IMR-90 (cell line): Measurements from ENCODE around the gene FANCD2. TPM values are rescaled to one million over a fixed set of nuclear protein-coding genes. Genes with fewer than 3 reads are reported as not detected.
"Not testable (repeated sequence)": the region's sequence is repeated elsewhere in the genome, so short reads cannot be mapped to it uniquely, and the experiment has no call there.

ENCODE experiments used
- ATAC-seq: fragments of 200-7000 bp; cut with Tn5 transposase; 2 replicates; pipeline ENCODE4 v1.9.1; 2020; ENCODE audit warnings: low read depth, mild to moderate bottlenecking, moderate library complexity
- BruUV-seq: library from RNA; stranded (reverse); fragments of 400-500 nt; replicated peaks from 2 replicates; lab custom pipeline; 2021; lab: Mats Ljungman, UMichigan
- CTCF ChIA-PET: fragments of 300-600 bp; formaldehyde crosslinking; extraction: SDS; loops from one replicate; lab custom pipeline; 2021; ENCODE audit warnings: antibody characterized with exemption; lab: Yijun Ruan, JAX
- POLR2A ChIA-PET: fragments of 300-600 bp; sonication (Branson Sonifier 250); formaldehyde crosslinking; loops from one replicate; lab custom pipeline; 2022; ENCODE audit warnings: antibody characterized with exemption; ENCODE audit not compliant: unreplicated experiment; lab: Charles Lee
- DNase-seq: peaks from one replicate; pipeline ENCODE4 v3.0.0; 2013
- H2AFZ ChIP-seq: replicated peaks from 2 replicates; pipeline ENCODE3; 2013; ENCODE audit warnings: low read length, mild to moderate bottlenecking; ENCODE audit not compliant: poor library complexity
- H2AK5ac ChIP-seq: 2 replicates; pipeline ENCODE4 v1.6.1; 2013; ENCODE audit warnings: low read depth, low read length, inconsistent platforms
- H2AK9ac ChIP-seq: replicated peaks from 2 replicates; pipeline ENCODE3; 2013; ENCODE audit warnings: mild to moderate bottlenecking, low read depth, low read length, moderate library complexity; ENCODE audit not compliant: poor library complexity
- H2BK120ac ChIP-seq: 2 replicates; pipeline ENCODE4 v1.6.1; 2013; ENCODE audit warnings: low read depth, low read length, inconsistent platforms
- H2BK15ac ChIP-seq: 3 replicates; pipeline ENCODE4 v1.6.1; 2013; ENCODE audit warnings: low read depth, low read length, inconsistent platforms
- H2BK20ac ChIP-seq: 2 replicates; pipeline ENCODE4 v1.6.1; 2013; ENCODE audit warnings: low read depth, mild to moderate bottlenecking, inconsistent platforms, low read length, moderate library complexity
- H2BK5ac ChIP-seq: 2 replicates; pipeline ENCODE4 v1.6.1; 2013; ENCODE audit warnings: mild to moderate bottlenecking, low read depth, low read length, inconsistent platforms; ENCODE audit not compliant: poor library complexity, severe bottlenecking
- H3K14ac ChIP-seq: replicated peaks from 2 replicates; pipeline ENCODE4 v1.6.1; 2013; ENCODE audit warnings: low read depth, low read length, inconsistent platforms
- H3K18ac ChIP-seq: 2 replicates; pipeline ENCODE4 v1.6.1; 2013; ENCODE audit warnings: low read depth, low read length, control low read depth
- H3K23ac ChIP-seq: 2 replicates; pipeline ENCODE4 v1.6.1; 2013; ENCODE audit warnings: low read depth, low read length, inconsistent platforms
- H3K27ac ChIP-seq: 2 replicates; pipeline ENCODE4 v1.5.1; 2013; ENCODE audit warnings: mild to moderate bottlenecking, control low read depth, low read length; ENCODE audit not compliant: insufficient read depth
- H3K27me3 ChIP-seq: 2 replicates; pipeline ENCODE4 v1.6.1; 2013; ENCODE audit warnings: low read length; ENCODE audit not compliant: control insufficient read depth, insufficient read depth
- H3K36me3 ChIP-seq: 2 replicates; pipeline ENCODE4 v1.6.1; 2013; ENCODE audit warnings: low read length, mixed read lengths; ENCODE audit not compliant: control insufficient read depth, insufficient read depth
- H3K4ac ChIP-seq: 2 replicates; pipeline ENCODE4 v1.6.1; 2013; ENCODE audit warnings: low read depth, low read length, inconsistent platforms
- H3K4me1 ChIP-seq: 2 replicates; pipeline ENCODE4 v1.6.1; 2013; ENCODE audit warnings: low read length, mixed read lengths; ENCODE audit not compliant: control insufficient read depth, insufficient read depth
- H3K4me2 ChIP-seq: 2 replicates; pipeline ENCODE4 v1.6.1; 2013; ENCODE audit warnings: low read depth, mild to moderate bottlenecking, control low read depth, low read length, moderate library complexity
- H3K4me3 ChIP-seq: 2 replicates; pipeline ENCODE4 v1.5.1; 2013; ENCODE audit warnings: low read depth, mild to moderate bottlenecking, control low read depth, low read length, moderate library complexity; ENCODE audit not compliant: insufficient read depth
- H3K56ac ChIP-seq: 2 replicates; pipeline ENCODE4 v1.6.1; 2013; ENCODE audit warnings: low read length, inconsistent platforms; ENCODE audit not compliant: insufficient read depth; ENCODE audit errors: extremely low read depth
- H3K79me1 ChIP-seq, 2 experiments: 2 replicates each; pipeline ENCODE4 v1.6.1; 2013; ENCODE audit warnings: low read length in 2 of 2, inconsistent platforms in 1 of 2, low read depth in 1 of 2
- H3K9ac ChIP-seq: 2 replicates; pipeline ENCODE4 v1.6.1; 2013; ENCODE audit warnings: low read depth, low read length, control low read depth
- H3K9me1 ChIP-seq: 2 replicates; pipeline ENCODE4 v1.6.1; 2013; ENCODE audit warnings: low read length, inconsistent platforms; ENCODE audit not compliant: insufficient read depth
- H3K9me3 ChIP-seq: 2 replicates; pipeline ENCODE4 v1.6.1; 2013; ENCODE audit warnings: low read length; ENCODE audit not compliant: control insufficient read depth, insufficient read depth
- H4K20me1 ChIP-seq: 2 replicates; pipeline ENCODE4 v1.6.1; 2013; ENCODE audit warnings: low read length, inconsistent platforms; ENCODE audit not compliant: insufficient read depth
- H4K5ac ChIP-seq: 2 replicates; pipeline ENCODE4 v1.6.1; 2013; ENCODE audit warnings: mild to moderate bottlenecking, low read depth, low read length, control low read depth
- H4K8ac ChIP-seq, 2 experiments: 2 replicates each; pipeline ENCODE4 v1.6.1; 2013; ENCODE audit warnings: low read depth in 2 of 2, low read length in 2 of 2, control low read depth in 1 of 2, inconsistent platforms in 1 of 2
- H4K91ac ChIP-seq: 2 replicates; pipeline ENCODE4 v1.6.1; 2013; ENCODE audit warnings: low read depth, low read length, inconsistent platforms; ENCODE audit not compliant: insufficient read depth
- CHD1 ChIP-seq: IDR thresholded peaks from 2 replicates; pipeline ENCODE4 v1.6.1; 2012; ENCODE audit warnings: low read depth, low read length, improper control_type of control experiment
- WGBS, 2 experiments: methylation state at CpG; one replicate each; pipeline versions ENCODE4 v1.1.5 to v1.1.7; 2013; ENCODE audit warnings: missing lambda C conversion rate in 2 of 2; ENCODE audit not compliant: insufficient read length in 1 of 2; ENCODE audit errors: extremely low coverage in 2 of 2; 5-methylcytosine and 5-hydroxymethylcytosine counted together
- dilution Hi-C: fragments of 300-500 bp; cut with HindIII; formaldehyde crosslinking; loops from one replicate; pipeline ENCODE4 v1.14.3; 2018; ENCODE audit warnings: low sequenced_read_pairs; ENCODE audit not compliant: unreplicated experiment
- in situ Hi-C: fragments of 300-500 bp; cut with MboI; formaldehyde crosslinking; loops from 3 replicates; pipeline ENCODE4 v1.14.3; 2019; ENCODE audit warnings: low sequenced_read_pairs, inconsistent platforms, mixed read lengths
- intact Hi-C: fragments of 100-400 bp; cut with micrococcal nuclease; formaldehyde crosslinking; loops from 2 replicates; pipeline ENCODE4 v1.10.0; 2022
- polyA plus RNA-seq, 3 experiments: library from polyadenylated mRNA; depleted of rRNA; stranded (reverse); fragments of >200 nt; gene quantifications; 2 replicates each; pipeline ENCODE4 v1.2.3, GENCODE V29; 2012; ENCODE audit warnings: low replicate concordance in 1 of 3
- total RNA-seq: library from RNA; depleted of rRNA; stranded (reverse); fragments of >200 nt; gene quantifications from 2 replicates; pipeline ENCODE4 v1.2.3, GENCODE V29; 2012

FANCD2 gene
- total and polyA plus RNA-seq, 2 of the 4 experiments (the other 2 are of a cell fraction): 8.9 to 19.7 TPM

GRCh38 chr3:10017636-10018292 lies 8.5 kb upstream of the FANCD2 start (continued):
- no peak for TF ChIP-seq CHD1

DNA sequence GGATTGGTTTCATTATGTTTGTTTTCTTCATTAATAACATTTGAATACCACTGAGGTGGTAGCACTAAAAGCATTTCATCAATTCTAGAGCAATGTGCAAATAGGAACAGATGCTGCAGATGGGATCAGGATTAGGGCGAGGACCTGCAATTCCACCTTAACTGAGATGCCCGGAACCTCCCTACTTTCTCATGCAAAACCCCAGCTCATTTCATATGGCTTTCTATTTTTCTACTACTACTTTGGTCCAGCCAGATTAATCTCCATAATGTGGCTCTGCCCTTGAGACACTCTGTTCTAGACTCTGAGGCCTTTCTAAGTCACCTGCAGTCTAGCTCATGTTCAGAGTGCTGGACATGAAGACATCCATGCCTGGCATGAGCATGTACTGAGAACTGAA lies 7.4 kb upstream of the FANCD2 start:
- H3K9me3 ChIP-seq, ATAC-seq, H3K4me2 ChIP-seq, H2AK5ac ChIP-seq, H3K4me3 ChIP-seq, H3K23ac ChIP-seq, H3K18ac ChIP-seq, H2BK15ac ChIP-seq, H3K14ac ChIP-seq, H3K27me3 ChIP-seq, H4K20me1 ChIP-seq, H3K27ac ChIP-seq, H3K56ac ChIP-seq, H2BK120ac ChIP-seq, H2AK9ac ChIP-seq, DNase-seq, H4K8ac ChIP-seq, H2BK20ac ChIP-seq, dilution Hi-C loops, in situ Hi-C loops, H3K9ac ChIP-seq, H2AFZ ChIP-seq, CTCF ChIA-PET, intact Hi-C loops, BruUV-seq, H4K5ac ChIP-seq: not testable (repeated sequence)
- 100% methylated on average over 2 of the region's 2 CpGs; no CpG with 5 or more reads in 1 of the 2 experiments for WGBS, 2 experiments
- Histone ChIP-seq H3K4me1 (peaks cover 23% of the 10 kb centered on the region), H3K36me3 (peaks cover 32% of the 10 kb centered on the region), H4K91ac (0 out of 2 replicates have a peak overlapping the region, but pooled peaks have one; percentile 44), H3K9me1 (peaks cover 20% of the 10 kb centered on the region), H3K79me1 (peaks cover 12 to 57% of the 10 kb centered on the region in 2 experiments; a peak in 3 of 4 replicates), H3K4ac (peak overlapping the region; percentile 46; the same call in 1 of the 2 replicates), H2BK5ac (peak overlapping the region; percentile 69)
- POLR2A ChIA-PET: interaction anchor here (0.6 kb wide), 1 partner anchor 42 kb away, joined by 3 read pairs; no protein-coding TSS in a partner anchor
